ENCODE results near the gene LAMA3.

DNA sequence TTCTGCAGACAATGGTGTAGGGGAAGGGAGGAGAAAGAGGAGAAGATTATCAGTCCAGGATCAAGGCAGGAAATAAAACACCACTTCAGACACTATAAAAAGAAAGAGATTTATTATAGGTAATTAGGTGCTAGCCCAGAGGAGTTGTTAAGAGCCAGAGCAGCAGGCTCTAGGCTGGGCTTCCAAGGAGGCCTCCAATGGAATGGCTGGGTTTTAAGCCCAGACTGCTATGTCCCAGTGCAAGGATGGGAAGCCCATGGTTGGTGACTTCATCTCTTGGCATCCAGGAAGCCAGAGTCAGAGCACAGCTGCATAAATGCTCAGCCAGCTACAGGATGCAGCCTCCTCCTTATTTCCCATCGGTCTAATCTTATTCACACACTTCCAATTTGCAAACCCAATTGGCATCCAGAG is 95.6 kb downstream of the LAMA3 start:
- TF ChIP-seq, protein P1, sequence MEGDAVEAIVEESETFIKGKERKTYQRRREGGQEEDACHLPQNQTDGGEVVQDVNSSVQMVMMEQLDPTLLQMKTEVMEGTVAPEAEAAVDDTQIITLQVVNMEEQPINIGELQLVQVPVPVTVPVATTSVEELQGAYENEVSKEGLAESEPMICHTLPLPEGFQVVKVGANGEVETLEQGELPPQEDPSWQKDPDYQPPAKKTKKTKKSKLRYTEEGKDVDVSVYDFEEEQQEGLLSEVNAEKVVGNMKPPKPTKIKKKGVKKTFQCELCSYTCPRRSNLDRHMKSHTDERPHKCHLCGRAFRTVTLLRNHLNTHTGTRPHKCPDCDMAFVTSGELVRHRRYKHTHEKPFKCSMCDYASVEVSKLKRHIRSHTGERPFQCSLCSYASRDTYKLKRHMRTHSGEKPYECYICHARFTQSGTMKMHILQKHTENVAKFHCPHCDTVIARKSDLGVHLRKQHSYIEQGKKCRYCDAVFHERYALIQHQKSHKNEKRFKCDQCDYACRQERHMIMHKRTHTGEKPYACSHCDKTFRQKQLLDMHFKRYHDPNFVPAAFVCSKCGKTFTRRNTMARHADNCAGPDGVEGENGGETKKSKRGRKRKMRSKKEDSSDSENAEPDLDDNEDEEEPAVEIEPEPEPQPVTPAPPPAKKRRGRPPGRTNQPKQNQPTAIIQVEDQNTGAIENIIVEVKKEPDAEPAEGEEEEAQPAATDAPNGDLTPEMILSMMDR (IDR thresholded peaks at IDR 0.05): no peak
- TF ChIP-seq POLR2A (IDR thresholded peaks at IDR 0.05): no peak
